GM21423 (cell line): ENCODE measurements around the gene USP46.

ENCODE experiments used
- ATAC-seq: cut with Tn5 transposase; IDR thresholded peaks from one replicate; pipeline ENCODE4 v1.9.1; 2021; ENCODE audit warnings: mild to moderate bottlenecking, moderate library complexity; ENCODE audit not compliant: unreplicated experiment

The USP46 gene, protein sequence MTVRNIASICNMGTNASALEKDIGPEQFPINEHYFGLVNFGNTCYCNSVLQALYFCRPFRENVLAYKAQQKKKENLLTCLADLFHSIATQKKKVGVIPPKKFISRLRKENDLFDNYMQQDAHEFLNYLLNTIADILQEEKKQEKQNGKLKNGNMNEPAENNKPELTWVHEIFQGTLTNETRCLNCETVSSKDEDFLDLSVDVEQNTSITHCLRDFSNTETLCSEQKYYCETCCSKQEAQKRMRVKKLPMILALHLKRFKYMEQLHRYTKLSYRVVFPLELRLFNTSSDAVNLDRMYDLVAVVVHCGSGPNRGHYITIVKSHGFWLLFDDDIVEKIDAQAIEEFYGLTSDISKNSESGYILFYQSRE

DNA sequence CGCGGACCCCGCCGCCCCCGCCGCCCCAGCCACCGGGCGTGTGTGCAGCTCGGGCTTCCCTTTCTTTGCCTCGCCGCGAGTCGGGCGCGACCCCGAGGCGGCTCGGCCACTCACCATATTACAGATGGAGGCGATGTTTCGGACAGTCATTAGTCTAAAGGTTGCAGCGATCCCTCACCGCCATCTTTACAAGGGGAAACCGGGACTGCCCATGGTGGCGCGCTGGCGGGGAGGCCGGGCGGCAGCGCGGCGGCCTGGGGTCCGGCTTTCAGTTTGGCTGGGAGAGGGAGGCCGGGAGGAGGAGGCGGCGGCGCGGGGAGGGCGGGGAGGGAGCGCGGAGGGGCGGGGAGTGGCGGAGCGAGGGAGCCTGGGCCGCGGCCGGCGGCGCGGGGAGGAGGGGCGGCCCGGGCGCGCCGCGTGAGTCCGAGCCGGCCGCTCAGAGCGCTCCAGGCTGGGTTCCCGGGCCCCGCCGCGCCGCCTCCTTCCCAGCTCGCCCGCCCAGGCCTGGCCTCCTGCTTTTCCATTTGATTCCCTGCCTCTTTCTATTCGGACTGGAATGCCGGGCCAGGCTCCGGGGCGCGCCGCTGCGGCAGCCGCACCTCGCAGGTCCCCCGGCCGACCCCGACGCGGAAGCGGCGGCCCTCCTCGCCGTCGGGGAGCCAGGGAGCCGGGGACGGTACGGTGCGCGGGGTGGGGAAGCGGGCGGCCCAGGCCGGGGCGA lies at the start of gene USP46:
TSS of gene USP46 (minus strand) at position 301 of the 721 bp plus-strand sequence. CDS start at position 150, 151 bp downstream.
- ATAC-seq: peak; percentile 76

DNA sequence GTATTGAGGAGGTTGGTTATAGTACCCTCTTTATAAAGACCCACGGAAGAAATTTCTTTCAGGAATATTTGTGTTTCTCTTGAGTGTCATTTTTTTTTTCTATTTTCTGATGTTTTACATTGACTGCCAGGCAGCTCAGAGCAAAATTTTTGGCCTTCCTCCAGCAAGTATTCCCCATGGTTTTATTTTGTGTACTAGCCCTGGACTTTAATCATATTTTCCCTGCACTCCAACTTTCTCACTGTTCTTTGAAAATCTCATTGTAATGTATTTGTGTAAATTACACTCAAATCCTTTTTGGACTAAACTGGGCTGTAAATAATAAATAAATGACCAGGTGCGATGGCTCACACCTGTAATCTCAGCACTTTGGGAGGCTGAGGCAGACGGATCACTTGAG lies 45.6 kb upstream of the USP46 start:
- no peak for ATAC-seq

DNA sequence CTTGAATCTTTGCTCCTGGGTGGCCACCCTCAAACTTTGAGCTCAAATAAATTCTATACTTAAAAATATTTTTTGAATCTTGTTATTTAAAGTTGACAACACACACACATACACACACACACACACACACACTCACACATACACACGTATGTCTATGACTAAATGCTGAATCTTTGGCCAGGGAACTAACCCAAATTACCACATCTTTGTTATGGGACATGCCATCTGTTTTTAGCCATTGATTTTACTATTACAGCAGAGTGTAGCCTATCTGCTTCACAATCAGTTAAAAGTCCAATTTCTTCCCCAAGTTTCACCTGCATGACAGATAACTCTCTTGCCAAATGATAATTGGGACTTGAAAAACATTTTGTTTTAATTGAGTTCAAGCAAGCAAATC lies 45.0 kb upstream of the USP46 start:
- no peak for ATAC-seq

DNA sequence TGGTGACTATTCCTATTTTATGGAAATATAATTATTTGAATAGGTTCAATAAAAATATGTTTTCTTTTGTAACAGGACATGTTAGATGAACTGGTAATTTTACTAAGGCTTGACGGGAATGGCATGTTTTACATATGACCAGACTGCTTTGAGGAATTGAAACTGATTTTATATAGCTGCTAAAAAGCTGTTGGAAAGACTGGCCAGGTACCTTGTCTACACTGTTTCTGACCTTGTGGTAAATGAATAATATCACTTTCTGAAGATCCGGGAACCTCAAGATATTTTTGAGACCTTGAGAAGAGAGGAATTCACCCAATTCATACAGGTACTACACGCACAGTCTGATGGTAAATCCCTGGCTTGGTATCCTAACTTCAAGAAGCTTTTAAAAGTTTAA lies 42.1 kb upstream of the USP46 start:
- ATAC-seq: peak; percentile 91

DNA sequence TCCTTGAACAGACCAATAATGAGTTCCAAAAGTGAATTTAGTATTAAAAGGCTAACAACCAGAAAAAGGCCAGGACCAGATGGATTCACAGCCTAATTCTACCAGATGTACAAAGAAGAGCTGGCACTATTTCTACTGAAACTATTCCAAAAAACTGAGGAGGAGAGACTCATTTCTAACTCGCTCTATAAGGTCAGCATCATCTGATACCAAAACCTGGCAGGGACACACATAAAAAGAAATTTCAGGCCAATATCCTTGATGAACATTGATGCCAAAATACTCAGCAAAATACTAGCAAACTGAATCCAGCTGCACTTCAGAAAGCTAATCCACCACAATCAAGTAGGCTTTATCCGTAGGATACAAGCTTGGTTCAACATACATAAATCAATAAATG lies 35.8 kb upstream of the USP46 start:
- no peak for ATAC-seq

DNA sequence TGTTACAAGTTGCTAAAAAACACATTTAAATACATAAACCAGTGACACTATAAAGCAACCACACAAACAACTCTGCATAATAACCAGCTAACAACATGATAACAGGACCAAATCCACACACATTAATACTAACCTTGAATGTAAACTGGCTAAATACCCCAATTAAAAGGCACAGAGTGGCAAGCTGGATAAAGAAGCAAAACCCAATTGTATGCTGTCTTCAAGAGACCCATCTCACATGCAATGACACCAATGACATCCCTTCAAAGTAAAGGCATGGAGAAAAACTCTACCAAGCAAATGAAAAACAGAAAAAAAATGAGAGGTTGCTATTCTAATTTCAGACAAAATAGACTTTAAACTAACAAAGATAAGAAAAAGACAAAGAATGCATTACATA lies 34.4 kb upstream of the USP46 start:
- no peak for ATAC-seq

DNA sequence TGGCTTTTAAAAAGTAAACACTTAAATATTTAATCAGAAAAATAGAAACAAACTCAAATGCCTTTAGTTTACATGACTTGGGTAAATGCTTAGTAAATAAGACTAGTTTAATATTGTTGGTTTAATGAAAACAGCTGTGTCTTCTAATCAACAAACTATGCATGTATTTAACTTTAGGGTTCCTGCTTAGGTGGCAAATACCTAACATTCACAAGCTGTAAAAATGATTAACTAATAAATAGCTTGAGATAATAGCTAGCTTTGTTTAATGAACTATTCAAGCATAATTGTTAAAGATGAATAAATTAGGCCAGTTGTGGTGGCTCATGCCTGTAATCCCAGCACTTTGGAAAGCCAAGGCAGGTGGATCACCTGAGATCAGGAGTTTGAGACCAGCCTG lies 30.0 kb upstream of the USP46 start:
- ATAC-seq: no peak

DNA sequence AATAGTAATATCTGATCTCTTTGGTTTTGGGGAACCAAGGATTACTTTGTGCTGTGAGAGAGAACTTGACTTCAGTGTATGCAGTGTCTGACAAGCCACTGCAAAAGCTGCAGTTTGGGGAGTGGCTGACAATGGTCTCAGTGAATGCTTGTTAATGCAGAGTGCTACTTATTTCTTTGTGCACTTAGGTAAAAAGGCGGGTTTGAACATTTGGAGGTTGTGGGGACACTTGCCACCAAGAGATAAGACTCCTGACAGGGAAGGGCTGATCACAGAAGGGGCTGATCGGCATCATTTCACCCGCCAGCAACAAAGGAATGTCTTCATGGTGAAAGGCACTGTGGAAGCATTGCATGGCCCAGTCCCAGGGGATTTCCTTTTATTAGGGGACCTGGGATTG lies 28.6 kb upstream of the USP46 start:
- ATAC-seq: no peak

DNA sequence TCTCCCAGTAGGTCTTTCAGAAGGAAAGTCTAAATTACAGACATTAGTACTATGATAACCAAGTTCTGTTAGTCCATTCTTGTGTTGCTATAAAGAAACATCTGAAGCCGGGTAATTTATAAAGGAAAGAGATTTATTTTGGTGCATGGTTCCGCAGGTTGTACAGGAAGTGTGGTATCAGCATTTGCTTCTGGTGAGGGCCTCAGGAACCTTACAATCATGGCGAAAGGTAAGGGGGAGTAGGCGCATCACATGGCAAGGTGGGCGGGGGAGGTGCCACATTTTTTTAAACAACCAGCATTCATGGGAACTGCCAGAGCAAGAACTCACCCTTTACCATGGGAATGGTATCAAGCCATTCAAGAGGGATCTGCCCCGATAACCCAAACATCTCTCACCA lies 26.2 kb upstream of the USP46 start:
- ATAC-seq: no peak

DNA sequence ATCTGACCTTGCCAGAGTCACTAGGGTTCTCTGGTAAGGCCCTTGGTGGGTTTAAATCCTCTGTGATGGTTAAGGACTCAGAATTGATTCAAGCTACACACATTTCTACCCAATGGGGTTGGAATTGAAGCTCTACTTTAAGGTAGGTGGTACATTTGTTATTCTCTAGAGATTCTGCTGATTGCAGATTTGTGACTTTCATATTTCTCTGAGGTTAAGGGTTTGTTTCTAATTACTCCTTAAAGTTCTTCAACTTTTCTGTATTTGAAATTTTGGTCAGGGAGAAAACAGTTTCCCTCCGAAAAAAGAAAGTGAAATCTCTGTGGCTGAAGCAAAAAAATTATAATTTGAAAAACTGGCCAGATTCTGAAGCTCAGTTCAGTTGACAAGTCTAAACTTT lies 25.8 kb upstream of the USP46 start:
- no peak for ATAC-seq

DNA sequence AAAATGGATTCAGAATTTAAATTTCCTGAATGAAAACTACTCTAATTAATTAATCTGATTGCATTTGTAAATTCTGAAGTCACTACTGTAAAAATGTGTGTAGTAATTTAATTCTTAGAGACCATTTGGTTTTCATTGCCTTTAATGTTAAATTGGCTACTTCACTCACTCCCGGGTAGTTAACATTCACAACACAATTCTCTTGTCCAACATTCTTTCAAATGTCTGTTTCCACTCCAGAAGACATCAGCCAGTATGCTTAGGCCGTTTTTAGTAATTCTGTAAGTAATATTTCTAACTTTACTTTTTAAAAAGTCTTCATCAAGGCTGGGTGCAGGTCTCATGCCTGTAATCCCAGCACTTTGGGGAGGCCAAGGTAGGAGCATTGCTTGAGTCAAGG lies 21.3 kb upstream of the USP46 start:
- ATAC-seq: no peak

DNA sequence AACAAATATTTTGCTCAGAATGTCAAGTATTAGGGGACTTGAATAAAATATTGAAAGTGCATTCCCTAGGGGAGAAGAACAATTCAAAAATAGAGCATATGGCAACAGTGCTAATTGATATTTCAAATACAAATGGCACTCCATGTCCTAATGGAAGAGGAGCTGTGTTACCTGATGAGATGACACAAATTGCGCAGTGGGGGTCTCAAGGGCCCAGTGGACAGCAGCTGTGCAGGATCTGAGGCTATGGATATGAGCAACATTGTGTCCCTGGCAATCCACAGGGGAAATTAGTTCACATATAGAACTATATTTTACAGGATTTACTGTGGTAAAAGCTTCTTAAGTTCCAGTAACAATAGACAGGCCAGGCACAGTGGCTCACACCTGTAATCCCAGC lies 17.4 kb upstream of the USP46 start:
- ATAC-seq: no peak

DNA sequence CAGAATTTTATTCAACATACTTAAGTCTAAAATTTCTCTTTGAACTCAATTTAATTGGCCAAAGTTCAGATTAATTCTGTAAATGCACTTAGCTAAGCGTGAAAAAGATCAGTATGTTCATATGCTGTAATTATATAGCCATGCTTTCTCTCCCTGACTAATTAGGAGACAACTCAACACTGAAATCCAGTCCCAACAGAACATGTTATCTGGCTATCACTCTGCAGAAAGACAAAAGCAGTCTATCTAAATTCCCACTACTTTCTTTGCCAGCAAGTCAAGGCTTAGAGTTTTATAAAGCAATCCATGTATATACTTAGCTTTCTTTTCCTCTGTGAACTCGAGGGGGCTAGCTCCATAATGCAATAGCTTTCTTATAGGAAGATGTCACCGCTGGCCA lies 16.0 kb upstream of the USP46 start:
- ATAC-seq: no peak

DNA sequence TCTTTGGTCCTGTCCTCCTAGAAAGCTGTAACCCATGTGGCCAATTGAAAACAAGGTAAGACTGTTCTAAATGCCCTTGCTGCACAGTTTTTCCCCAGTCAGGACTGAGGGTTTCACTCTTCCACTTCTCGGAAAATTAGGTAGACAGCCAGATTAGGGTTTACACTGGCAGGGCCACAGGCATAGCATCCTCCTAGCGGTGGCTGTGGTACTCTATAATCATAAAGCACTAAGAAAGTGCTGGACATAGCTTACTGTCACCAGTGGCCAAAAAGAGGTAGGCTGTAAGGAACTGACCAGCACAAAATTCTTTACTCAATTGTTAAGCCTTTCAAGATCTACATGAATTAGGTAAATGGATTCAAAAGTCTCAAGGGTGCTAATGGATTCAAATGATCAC lies 11.6 kb upstream of the USP46 start:
- no peak for ATAC-seq

DNA sequence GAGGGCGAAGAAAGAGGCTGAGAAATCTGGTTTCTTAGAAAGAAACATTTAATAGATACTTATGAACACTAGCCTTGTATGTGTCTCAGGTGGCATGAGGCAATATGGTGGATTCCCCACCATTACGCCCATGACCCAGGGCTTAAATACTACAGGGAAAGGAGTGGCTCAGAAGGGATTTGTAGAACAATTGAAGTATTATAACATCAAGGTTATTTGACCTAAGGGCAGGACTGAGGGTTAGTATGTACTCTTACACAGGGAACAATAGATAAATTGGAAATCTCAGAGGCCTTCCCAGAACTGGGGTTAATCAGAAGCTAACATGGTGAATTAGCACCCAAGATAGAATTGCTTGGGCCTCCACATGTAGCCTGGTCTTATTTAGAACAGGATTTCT lies 11.0 kb upstream of the USP46 start:
- ATAC-seq: no peak

DNA sequence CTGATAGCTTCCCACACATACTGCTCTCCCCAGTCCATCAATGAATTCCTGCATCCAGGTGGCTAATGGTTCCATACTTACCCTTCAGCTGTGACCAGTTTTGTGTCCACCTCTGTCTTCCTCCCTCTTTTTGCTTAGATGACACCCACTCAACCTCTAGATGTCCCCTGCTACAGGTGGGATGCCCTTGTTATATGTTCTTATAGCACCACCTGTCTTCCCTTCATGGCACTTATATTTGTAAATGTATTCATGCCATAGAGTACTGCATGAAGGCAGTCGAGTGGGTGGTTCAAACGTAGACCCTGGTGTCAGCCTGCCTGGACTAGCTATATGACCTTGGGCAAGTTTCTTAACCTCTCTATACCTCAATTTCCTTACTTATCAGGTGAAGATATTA lies 6.5 kb upstream of the USP46 start:
- ATAC-seq: peak; percentile 78

DNA sequence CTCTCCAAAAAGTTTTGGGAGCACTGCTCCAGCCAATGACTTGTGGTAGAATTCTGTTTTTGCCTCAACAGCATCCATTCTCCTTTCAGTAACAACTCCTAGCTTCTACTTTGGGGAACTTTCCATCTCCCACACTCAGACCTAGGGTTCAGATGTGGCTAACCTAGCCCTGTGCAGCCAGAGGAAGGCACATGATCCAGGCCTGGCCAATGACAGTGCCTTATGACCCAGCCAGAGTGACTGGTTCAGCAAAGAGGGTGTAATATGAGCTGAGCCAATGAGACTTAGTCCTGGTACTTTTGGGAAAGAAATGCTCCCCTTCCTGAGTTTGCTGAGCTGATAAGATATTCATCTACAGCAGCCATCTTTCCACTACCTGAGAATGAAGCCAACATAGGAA lies 5.4 kb upstream of the USP46 start:
- no peak for ATAC-seq

DNA sequence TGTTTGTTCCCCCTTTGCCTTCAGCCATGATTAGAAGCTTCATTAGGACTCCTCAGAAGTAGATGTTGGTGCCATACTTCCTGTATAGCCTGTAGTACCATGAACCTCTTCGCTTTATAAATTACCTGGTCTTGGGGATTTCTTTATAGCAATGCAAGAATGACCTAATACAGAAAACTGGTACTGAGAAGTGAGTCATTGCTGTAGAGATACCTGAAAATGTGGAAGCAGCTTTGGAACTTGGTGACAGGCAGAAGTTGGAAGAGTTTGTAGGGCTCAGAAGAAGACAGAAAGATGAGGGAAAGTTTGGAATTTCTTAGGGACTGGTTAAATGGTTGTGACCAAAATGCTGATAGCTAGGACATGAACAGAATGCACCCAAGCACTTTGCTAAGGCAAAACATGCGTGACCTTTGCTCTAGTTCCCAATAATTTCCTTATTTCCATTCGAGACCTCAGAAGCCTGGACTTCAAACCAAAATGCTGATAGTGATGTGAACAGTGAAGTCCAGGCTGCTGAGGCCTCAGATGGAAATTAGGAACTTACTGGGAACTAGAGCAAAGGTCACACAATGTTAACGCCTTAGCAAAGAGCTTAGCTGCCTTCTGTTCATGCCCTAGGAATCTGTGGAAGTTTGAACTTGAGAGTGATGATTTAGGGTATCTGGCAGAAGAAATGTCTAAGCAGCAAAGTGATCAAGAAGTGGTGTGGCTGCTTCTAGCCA lies 3.0 kb upstream of the USP46 start:
- no peak for ATAC-seq

DNA sequence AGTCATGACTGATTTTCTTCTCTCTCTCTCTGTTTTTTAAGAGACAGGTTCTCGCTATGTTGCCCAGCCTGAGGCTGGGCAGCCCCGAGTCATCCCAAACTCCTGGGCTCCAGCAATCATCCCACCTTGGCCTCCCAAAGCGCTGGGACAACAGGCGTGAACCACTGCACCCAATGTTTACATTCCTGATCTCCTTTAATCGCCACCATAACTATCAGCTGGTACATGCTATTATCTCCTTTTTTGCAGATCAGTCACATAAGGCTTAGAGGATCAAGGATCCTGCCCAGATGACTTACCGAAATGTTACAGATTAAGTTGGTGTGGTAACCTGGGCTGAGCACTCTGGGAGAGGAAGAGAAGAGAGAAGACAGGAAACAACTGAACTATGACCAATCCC lies 1.5 kb upstream of the USP46 start:
- ATAC-seq: no peak

DNA sequence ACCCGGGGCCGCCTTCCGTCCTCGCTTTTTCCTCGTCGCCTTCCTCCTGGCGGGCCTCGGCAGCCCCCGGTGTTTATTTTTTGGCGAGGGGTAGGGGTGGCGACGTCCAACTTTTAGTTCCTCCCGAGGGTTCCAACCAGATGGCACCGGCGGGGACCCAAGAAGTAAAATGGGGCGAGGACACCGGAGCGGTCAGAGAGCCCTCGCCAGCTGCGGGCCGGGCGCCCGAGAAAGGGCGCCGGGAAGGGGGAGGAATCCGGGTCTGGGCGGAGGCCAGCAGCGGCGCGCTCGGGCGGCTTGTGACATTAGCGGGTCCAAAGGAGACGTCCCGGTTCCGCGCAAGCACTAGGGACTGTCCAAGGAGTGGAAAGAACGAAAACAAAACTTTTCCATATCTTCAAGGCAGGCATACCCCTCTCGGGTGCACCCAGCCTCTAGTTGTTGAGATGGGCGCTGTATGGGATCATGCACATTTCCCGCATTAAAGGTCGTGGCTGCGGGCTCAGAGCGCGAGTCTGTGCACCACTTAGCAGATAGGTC lies 691 bp upstream of the USP46 start:
- ATAC-seq: peak; percentile 22

DNA sequence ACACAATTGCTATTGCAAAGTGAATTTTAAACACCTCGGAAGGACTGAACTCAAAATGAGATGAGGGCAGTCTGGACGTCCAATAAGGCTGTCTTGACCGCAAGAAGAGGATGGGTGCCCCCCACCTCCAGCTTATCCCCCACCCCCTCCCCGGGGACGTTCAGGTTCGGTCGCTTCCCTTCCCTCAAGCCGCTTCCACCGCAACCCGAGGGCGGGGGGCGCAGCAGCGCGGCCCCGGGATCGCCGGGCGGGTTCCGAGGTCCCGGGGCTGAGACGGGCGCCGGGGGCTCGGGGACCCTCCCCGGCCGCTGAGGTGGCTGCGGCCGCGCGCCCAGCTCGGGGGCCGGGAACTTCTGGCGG lies 480 bp downstream of the USP46 start:
- no peak for ATAC-seq
